SKM-1 treated with dmso at 0.1 percent for 144 hours (cell line): ENCODE results near the gene EIPR1.
"Not testable (repeated sequence)": the region's sequence is repeated elsewhere in the genome, so short reads cannot be mapped to it uniquely, and the experiment has no call there.

Experiments used
- DNase-seq: peaks from one replicate; lab custom pipeline; 2025; ENCODE audit not compliant: unreplicated experiment; lab: John Stamatoyannopoulos, UW

Gene EIPR1

GRCh38 chr2:3182848-3183247 is 194.8 kb downstream of the EIPR1 start:
- DNase-seq: no peak

- no peak for DNase-seq
Observed at GRCh38 chr2:3181416-3182010, 196.1 kb downstream of the EIPR1 start.

GRCh38 chr2:3180909-3181221 is 196.8 kb downstream of the EIPR1 start:
- DNase-seq: not testable (repeated sequence)

- no peak for DNase-seq
Observed at GRCh38 chr2:3180082-3180908, 197.3 kb downstream of the EIPR1 start.

- no peak for DNase-seq
Observed at GRCh38 chr2:3179626-3180025, 198.0 kb downstream of the EIPR1 start.

GRCh38 chr2:3179208-3179607 is 198.4 kb downstream of the EIPR1 start:
- DNase-seq: no peak

- no peak for DNase-seq
Observed at GRCh38 chr2:3178578-3179031, 199.0 kb downstream of the EIPR1 start.

- DNase-seq: no peak
Observed at GRCh38 chr2:3177891-3178577, 199.6 kb downstream of the EIPR1 start.

GRCh38 chr2:3176869-3177255 is 200.8 kb downstream of the EIPR1 start:
- no peak for DNase-seq

- DNase-seq: no peak
Observed at GRCh38 chr2:3176071-3176868, 201.3 kb downstream of the EIPR1 start.

- DNase-seq: no peak
Observed at GRCh38 chr2:3175568-3175955, 202.1 kb downstream of the EIPR1 start.

- DNase-seq: no peak
Observed at GRCh38 chr2:3174626-3175567, 202.7 kb downstream of the EIPR1 start.

- DNase-seq: no peak
Observed at GRCh38 chr2:3173031-3173430, 204.6 kb downstream of the EIPR1 start.

GRCh38 chr2:3172265-3172935 is 205.2 kb downstream of the EIPR1 start:
- DNase-seq: no peak

- no peak for DNase-seq
Observed at GRCh38 chr2:3171564-3172264, 205.9 kb downstream of the EIPR1 start.

GRCh38 chr2:3170792-3171455 is 206.7 kb downstream of the EIPR1 start:
- no peak for DNase-seq

- no peak for DNase-seq
Observed at GRCh38 chr2:3169106-3169870, 208.3 kb downstream of the EIPR1 start.
